Ovary (tissue), 3 donors: ENCODE measurements around the gene RAB6B.

Source experiments
- EP300 ChIP-seq: sonication (generic); formaldehyde crosslinking; IDR thresholded peaks from one replicate; pipeline ENCODE4 v1.6.1; 2017; ENCODE audit warnings: antibody characterized with exemption
- POLR2A ChIP-seq: fragments of 450-650 bp; IDR thresholded peaks from one replicate; pipeline ENCODE4 v1.6.1; 2017; ENCODE audit warnings: antibody characterized with exemption, mild to moderate bottlenecking, moderate library complexity
- TF ChIP-seq, protein P1 (sequence below), 3 donors: fragments of 450-650 bp in 2 of 3; fragments of 200-600 bp in 1 of 3; IDR thresholded peaks; one replicate each; pipeline versions ENCODE4 v1.5.1 to v1.8.0; 2016 to 2022; ENCODE audit warnings: antibody characterized with exemption in 3 of 3, mild to moderate bottlenecking in 1 of 3
- donor health status: DM: no; HTN: no; CAD: no.

DNA sequence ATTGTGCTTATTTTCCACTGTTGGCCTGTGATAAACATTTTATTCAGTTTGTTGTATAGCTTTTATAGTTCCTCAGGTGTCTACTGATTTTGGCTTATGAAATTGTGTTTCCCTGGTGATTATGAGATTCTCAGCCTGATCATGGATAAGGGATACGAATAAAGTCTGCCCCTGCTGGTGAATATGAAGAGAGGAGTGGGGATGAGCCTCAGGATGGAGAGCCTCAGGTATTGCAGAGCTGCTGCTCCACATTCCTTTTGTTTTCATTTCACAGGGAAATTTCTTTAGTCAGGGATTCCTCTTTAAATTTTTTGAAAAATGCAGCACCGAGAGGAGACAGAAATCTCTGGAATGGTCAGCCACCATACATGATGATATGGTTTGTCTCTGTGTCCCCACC, 14.7 kb upstream of the RAB6B start:
- TF ChIP-seq, protein P1, sequence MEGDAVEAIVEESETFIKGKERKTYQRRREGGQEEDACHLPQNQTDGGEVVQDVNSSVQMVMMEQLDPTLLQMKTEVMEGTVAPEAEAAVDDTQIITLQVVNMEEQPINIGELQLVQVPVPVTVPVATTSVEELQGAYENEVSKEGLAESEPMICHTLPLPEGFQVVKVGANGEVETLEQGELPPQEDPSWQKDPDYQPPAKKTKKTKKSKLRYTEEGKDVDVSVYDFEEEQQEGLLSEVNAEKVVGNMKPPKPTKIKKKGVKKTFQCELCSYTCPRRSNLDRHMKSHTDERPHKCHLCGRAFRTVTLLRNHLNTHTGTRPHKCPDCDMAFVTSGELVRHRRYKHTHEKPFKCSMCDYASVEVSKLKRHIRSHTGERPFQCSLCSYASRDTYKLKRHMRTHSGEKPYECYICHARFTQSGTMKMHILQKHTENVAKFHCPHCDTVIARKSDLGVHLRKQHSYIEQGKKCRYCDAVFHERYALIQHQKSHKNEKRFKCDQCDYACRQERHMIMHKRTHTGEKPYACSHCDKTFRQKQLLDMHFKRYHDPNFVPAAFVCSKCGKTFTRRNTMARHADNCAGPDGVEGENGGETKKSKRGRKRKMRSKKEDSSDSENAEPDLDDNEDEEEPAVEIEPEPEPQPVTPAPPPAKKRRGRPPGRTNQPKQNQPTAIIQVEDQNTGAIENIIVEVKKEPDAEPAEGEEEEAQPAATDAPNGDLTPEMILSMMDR (IDR thresholded peaks at IDR 0.05) = no peak
- TF ChIP-seq POLR2A (no peak), EP300 (no peak)
